ENCODE measurements around the gene OR52B6.
"Not testable (repeated sequence)": the region's sequence is repeated elsewhere in the genome, so short reads cannot be mapped to it uniquely, and the experiment has no call there.

Gene OR52B6

DNA sequence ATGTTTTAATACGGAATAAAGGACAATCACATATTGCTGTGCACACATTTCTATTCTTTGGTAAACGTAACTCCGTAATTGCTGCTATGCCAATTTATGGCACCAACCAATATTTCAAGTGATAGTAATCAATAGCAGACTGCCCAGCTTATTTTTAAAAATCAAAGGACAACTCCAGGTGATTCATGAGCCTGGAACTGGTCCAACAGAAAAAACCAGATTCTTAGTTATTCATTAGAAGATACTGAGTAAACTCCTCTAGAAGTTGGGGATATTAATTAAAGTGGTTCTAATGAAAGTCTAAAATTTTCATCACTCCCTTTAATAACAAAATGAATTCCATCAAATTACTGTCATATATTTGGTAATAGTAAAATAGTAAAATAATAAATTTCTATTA lies 22.9 kb upstream of the OR52B6 start:
- H3K27me3 ChIP-seq (ENCODE audit: insufficient read depth, low read length), result no peaks in the 10 kb centered on the region
- no peak overlapping the region for H3K27ac ChIP-seq (ENCODE audit: low read length)
- H3K4me1 ChIP-seq (ENCODE audit: insufficient read depth, low read length), result peaks cover 4% of the 10 kb centered on the region; the same call in 1 of the 2 replicates
- no peaks in the 10 kb centered on the region for H3K36me3 ChIP-seq (ENCODE audit: insufficient read depth, low read depth, low read length)
- no peaks in the 10 kb centered on the region for H3K9me3 ChIP-seq (ENCODE audit: insufficient read depth, low read depth, low read length)
- no peak overlapping the region for H3K9ac ChIP-seq (ENCODE audit: low read depth, low read length)
- H3K4me3 ChIP-seq (ENCODE audit: low read length), result no peak overlapping the region

GRCh38 chr11:5564259-5565019 lies 16.2 kb upstream of the OR52B6 start:
- H3K9me3 ChIP-seq (ENCODE audit: insufficient read depth, low read depth, low read length), result no peaks in the 10 kb centered on the region
- H3K27ac ChIP-seq (ENCODE audit: low read length), result no peak overlapping the region
- H3K27me3 ChIP-seq (ENCODE audit: insufficient read depth, low read length), result no peaks in the 10 kb centered on the region
- no peak overlapping the region for H3K4me3 ChIP-seq (ENCODE audit: low read length)
- H3K36me3 ChIP-seq (ENCODE audit: insufficient read depth, low read depth, low read length), result no peaks in the 10 kb centered on the region
- no peak overlapping the region for H3K9ac ChIP-seq (ENCODE audit: low read depth, low read length)
- no peaks in the 10 kb centered on the region for H3K4me1 ChIP-seq (ENCODE audit: insufficient read depth, low read length)

DNA sequence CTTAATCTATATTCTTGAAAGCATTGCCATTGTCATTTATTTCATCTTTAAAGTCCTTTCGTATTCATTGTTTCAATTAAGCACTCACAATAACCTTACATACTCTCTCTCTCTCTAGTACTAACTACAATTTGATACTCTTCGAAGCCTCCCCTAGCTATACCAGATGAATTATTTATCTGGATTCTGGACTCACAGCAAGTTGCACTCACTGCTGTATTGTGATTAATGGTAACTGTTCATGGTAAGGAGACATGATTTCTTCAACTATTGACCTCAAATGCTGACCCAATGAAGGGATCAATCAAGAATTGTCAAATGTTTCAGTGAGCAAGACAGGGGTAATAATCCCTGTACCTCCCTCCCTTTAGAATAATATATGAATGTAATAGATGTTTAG lies 6.0 kb upstream of the OR52B6 start:
- H3K36me3 ChIP-seq (ENCODE audit: insufficient read depth, low read depth, low read length), result no peaks in the 10 kb centered on the region
- H3K9me3 ChIP-seq (ENCODE audit: insufficient read depth, low read depth, low read length), result no peaks in the 10 kb centered on the region
- no peak overlapping the region for H3K27ac ChIP-seq (ENCODE audit: low read length)
- no peak overlapping the region for H3K9ac ChIP-seq (ENCODE audit: low read depth, low read length)
- H3K4me1 ChIP-seq (ENCODE audit: insufficient read depth, low read length), result no peaks in the 10 kb centered on the region
- no peaks in the 10 kb centered on the region for H3K27me3 ChIP-seq (ENCODE audit: insufficient read depth, low read length)
- no peak overlapping the region for H3K4me3 ChIP-seq (ENCODE audit: low read length)

DNA sequence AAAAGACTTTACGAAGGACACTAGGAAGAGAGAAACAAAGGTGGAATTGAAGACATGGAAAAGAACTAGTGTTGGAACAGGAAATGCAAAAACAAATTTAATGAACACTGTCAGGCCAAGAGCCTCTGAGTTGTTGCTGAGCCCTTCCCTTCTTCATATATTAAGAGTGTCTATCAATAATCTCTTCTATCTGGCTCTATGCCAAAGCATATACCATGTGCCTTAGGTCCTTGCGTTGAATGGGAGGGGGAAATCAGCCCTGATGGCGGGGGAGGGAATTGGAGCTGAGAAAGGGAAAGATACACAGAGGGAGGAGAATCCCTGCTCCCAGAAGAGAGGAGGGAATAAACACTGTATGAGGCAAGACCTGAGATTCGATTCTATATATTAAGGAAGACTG lies 5.5 kb upstream of the OR52B6 start:
- Histone ChIP-seq H3K36me3 (ENCODE audit: insufficient read depth, low read depth, low read length) (no peaks in the 10 kb centered on the region), H3K27ac (ENCODE audit: low read length) (no peak overlapping the region), H3K9me3 (ENCODE audit: insufficient read depth, low read depth, low read length) (no peaks in the 10 kb centered on the region), H3K9ac (ENCODE audit: low read depth, low read length) (no peak overlapping the region), H3K4me3 (ENCODE audit: low read length) (no peak overlapping the region), H3K27me3 (ENCODE audit: insufficient read depth, low read length) (no peaks in the 10 kb centered on the region), H3K4me1 (ENCODE audit: insufficient read depth, low read length) (no peaks in the 10 kb centered on the region)

DNA sequence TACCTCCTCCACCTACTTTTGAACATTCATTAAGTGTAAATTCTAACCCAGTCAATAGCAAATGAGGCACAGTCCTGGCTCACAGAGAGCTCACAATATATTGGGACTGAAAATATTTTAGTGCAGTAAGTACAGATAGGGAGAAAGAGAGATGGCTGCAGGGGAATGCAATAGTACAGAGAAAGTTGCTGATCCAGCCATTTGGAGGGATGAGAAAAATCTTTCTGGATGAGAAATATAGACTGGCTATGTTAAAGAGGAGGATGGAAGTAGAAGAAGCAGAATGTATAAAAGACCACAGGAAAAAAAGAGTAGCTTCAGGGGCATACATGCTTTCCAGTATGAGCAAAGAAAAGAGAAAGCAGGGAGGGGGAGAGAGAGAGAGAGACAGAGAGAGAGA lies 3.6 kb upstream of the OR52B6 start:
- no peak overlapping the region for H3K4me3 ChIP-seq (ENCODE audit: low read length)
- no peak overlapping the region for H3K27ac ChIP-seq (ENCODE audit: low read length)
- no peaks in the 10 kb centered on the region for H3K4me1 ChIP-seq (ENCODE audit: insufficient read depth, low read length)
- H3K9me3 ChIP-seq (ENCODE audit: insufficient read depth, low read depth, low read length), result no peaks in the 10 kb centered on the region
- no peak overlapping the region for H3K9ac ChIP-seq (ENCODE audit: low read depth, low read length)
- no peaks in the 10 kb centered on the region for H3K27me3 ChIP-seq (ENCODE audit: insufficient read depth, low read length)
- H3K36me3 ChIP-seq (ENCODE audit: insufficient read depth, low read depth, low read length), result no peaks in the 10 kb centered on the region

DNA sequence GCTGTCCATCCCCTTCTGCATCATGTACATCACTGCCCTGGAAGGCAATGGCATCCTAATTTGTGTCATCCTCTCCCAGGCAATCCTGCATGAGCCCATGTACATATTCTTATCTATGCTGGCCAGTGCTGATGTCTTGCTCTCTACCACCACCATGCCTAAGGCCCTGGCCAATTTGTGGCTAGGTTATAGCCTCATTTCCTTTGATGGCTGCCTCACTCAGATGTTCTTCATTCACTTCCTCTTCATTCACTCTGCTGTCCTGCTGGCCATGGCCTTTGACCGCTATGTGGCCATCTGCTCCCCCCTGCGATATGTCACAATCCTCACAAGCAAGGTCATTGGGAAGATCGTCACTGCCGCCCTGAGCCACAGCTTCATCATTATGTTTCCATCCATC lies 337 bp downstream of the OR52B6 start:
- no peaks in the 10 kb centered on the region for H3K36me3 ChIP-seq (ENCODE audit: insufficient read depth, low read depth, low read length)
- H3K4me3 ChIP-seq (ENCODE audit: low read length), result no peak overlapping the region
- no peaks in the 10 kb centered on the region for H3K9me3 ChIP-seq (ENCODE audit: insufficient read depth, low read depth, low read length)
- H3K27me3 ChIP-seq (ENCODE audit: insufficient read depth, low read length), result no peaks in the 10 kb centered on the region
- no peaks in the 10 kb centered on the region for H3K4me1 ChIP-seq (ENCODE audit: insufficient read depth, low read length)
- H3K9ac ChIP-seq (ENCODE audit: low read depth, low read length), result no peak overlapping the region
- H3K27ac ChIP-seq (ENCODE audit: low read length), result no peak overlapping the region

DNA sequence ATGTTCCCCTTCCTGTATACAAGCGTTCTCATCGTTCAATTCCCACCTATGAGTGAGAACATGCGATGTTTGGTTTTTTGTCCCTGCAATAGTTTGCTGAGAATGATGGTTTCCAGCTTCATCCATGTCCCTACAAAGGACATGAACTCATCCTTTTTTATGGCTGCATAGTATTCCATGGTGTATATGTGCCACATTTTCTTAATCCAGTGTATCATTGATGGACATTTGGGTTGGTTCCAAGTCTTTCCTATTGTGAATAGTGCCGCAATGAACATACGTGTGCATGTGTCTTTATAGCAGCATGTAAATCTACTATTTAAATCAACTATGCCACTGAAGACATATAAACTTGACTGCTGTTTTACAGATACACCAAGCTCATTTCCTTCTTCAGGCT lies 3.8 kb downstream of the OR52B6 start:
- not testable (repeated sequence) for H3K4me3 ChIP-seq (ENCODE audit: low read length); H3K4me1 ChIP-seq (ENCODE audit: insufficient read depth, low read length); H3K9ac ChIP-seq (ENCODE audit: low read depth, low read length); H3K27ac ChIP-seq (ENCODE audit: low read length); H3K9me3 ChIP-seq (ENCODE audit: insufficient read depth, low read depth, low read length); H3K27me3 ChIP-seq (ENCODE audit: insufficient read depth, low read length); H3K36me3 ChIP-seq (ENCODE audit: insufficient read depth, low read depth, low read length)

GRCh38 chr11:5589906-5590305 lies 9.2 kb downstream of the OR52B6 start:
- H3K4me1 ChIP-seq (ENCODE audit: insufficient read depth, low read length); H3K4me3 ChIP-seq (ENCODE audit: low read length); H3K27ac ChIP-seq (ENCODE audit: low read length); H3K36me3 ChIP-seq (ENCODE audit: insufficient read depth, low read depth, low read length); H3K27me3 ChIP-seq (ENCODE audit: insufficient read depth, low read length); H3K9ac ChIP-seq (ENCODE audit: low read depth, low read length); H3K9me3 ChIP-seq (ENCODE audit: insufficient read depth, low read depth, low read length): not testable (repeated sequence)

DNA sequence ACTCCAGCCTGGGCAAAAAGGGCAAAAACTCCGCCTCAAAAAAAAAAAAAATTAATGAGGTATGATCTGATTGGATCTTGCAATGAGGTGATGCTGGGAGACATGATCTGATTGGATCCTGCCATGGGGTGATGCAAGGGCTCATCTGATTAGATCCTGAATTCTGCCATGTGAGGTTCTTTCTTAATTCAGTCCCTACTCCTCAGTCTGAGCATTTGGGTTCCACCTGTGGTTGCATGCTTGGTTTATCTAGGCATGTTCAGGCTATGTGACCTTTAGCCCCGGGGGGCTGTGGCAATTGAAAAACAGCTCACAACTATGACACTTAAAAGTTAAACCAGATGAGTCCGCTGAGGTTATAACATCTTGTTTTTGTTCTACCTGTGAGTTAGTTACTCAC lies 10.9 kb downstream of the OR52B6 start:
- H3K9ac ChIP-seq (ENCODE audit: low read depth, low read length), result no peak overlapping the region
- no peak overlapping the region for H3K4me3 ChIP-seq (ENCODE audit: low read length)
- H3K27ac ChIP-seq (ENCODE audit: low read length), result no peak overlapping the region
- no peaks in the 10 kb centered on the region for H3K36me3 ChIP-seq (ENCODE audit: insufficient read depth, low read depth, low read length)
- no peaks in the 10 kb centered on the region for H3K27me3 ChIP-seq (ENCODE audit: insufficient read depth, low read length)
- H3K9me3 ChIP-seq (ENCODE audit: insufficient read depth, low read depth, low read length), result no peaks in the 10 kb centered on the region
- H3K4me1 ChIP-seq (ENCODE audit: insufficient read depth, low read length), result no peaks in the 10 kb centered on the region

DNA sequence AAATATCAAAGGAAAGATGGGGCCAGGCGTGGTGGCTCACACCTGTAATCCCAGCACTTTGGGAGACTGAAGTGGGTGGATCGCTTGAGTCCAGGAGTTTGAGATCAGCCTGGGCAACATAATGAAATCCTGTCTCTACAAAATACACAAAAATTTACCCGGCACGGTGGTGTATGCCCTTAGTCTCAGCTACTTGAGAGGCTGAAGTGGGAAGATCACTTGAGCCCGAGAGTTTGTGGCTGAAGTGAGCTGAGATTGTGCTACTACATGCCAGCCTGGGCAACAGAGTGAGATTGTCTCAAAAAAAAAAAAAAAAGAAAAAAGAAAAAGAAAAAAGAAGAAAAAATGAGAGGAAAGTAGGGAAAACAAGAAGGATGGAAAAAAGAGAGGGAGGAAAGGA lies 11.9 kb downstream of the OR52B6 start:
- Histone ChIP-seq H3K4me3 (ENCODE audit: low read length) (no peak overlapping the region), H3K27ac (ENCODE audit: low read length) (no peak overlapping the region), H3K9me3 (ENCODE audit: insufficient read depth, low read depth, low read length) (no peaks in the 10 kb centered on the region), H3K36me3 (ENCODE audit: insufficient read depth, low read depth, low read length) (no peaks in the 10 kb centered on the region), H3K9ac (ENCODE audit: low read depth, low read length) (no peak overlapping the region), H3K27me3 (ENCODE audit: insufficient read depth, low read length) (no peaks in the 10 kb centered on the region), H3K4me1 (ENCODE audit: insufficient read depth, low read length) (peaks cover 8% of the 10 kb centered on the region; the same call in 1 of the 2 replicates)

DNA sequence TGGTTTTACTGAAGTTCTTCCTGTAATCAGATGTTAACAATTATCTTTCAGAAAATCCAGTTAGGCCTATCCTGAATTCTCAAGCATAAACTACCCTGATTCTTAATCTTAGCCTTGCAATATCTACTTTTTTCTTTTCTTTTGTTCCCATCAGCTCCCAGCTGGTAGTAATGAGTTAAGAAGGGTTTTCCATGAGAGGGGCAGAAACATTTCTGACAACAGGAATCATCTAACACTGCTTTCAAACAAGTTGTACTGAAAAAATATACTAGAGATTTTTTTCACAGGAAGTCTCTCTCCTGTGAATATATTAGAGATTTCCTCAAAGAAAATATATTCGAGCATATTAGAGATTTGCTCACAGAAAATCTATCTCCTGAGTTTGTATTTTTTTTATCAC lies 12.5 kb downstream of the OR52B6 start:
- no peak overlapping the region for H3K4me3 ChIP-seq (ENCODE audit: low read length)
- H3K9me3 ChIP-seq (ENCODE audit: insufficient read depth, low read depth, low read length), result no peaks in the 10 kb centered on the region
- peaks cover 13% of the 10 kb centered on the region; the same call in 1 of the 2 replicates for H3K4me1 ChIP-seq (ENCODE audit: insufficient read depth, low read length)
- no peaks in the 10 kb centered on the region for H3K36me3 ChIP-seq (ENCODE audit: insufficient read depth, low read depth, low read length)
- no peak overlapping the region for H3K27ac ChIP-seq (ENCODE audit: low read length)
- H3K9ac ChIP-seq (ENCODE audit: low read depth, low read length), result no peak overlapping the region
- H3K27me3 ChIP-seq (ENCODE audit: insufficient read depth, low read length), result no peaks in the 10 kb centered on the region

DNA sequence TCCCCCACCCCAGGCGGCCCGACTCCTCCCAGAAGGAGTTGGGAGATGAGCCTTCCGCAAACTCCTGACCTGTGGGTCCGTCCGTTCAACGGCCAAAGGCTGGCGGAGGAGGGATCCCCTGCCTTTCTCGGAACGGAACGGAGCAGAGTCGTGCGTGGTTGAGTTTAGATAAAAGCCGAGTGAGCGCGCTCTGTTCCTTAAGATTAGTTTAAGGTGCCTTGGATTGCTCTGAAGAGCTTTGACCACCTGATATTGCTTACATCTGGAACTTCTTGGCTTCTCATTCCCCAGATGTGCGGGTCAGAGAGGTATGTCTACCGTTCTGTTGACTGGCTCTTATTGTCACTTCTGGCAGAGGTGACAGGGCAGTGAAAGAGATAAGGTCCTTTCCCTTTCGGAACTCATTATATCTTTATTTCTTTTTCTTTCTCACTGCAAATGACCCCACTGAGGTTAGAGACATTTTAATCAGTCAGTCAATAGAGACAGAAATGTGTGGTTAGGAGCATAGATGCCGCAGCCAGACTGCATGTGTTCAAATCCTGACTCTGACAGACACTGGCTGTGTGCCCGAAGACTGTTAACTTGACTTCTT lies 16.0 kb downstream of the OR52B6 start, which contains the start of gene TRIM6:
TRIM6 (plus strand) TSS at position 31 of the 595 bp plus-strand sequence; CDS start at position 292, 261 bp downstream.
- no peaks in the 10 kb centered on the region for H3K36me3 ChIP-seq (ENCODE audit: insufficient read depth, low read depth, low read length)
- no peak within 1 kb of the TSS for H3K27ac ChIP-seq (ENCODE audit: low read length)
- H3K9me3 ChIP-seq (ENCODE audit: insufficient read depth, low read depth, low read length), result no peaks in the 10 kb centered on the region
- peak within 1 kb of the TSS; percentile 63; the same call in 1 of the 2 replicates for H3K9ac ChIP-seq (ENCODE audit: low read depth, low read length)
- no peaks in the 10 kb centered on the region for H3K27me3 ChIP-seq (ENCODE audit: insufficient read depth, low read length)
- H3K4me1 ChIP-seq (ENCODE audit: insufficient read depth, low read length), result peaks cover 21% of the 10 kb centered on the region; the same call in 1 of the 2 replicates
- peak within 1 kb of the TSS; percentile 75 for H3K4me3 ChIP-seq (ENCODE audit: low read length)

Data from iPS-20b (cell line).